Testis (tissue), 2 donors: Measurements from ENCODE around the gene RASGRF1.

Experiments
- CTCF ChIP-seq, 3 experiments: fragments of 450-650 bp in 2 of 3; fragments of 200-600 bp in 1 of 3; sonication (generic) in 1 of 3; IDR thresholded peaks; one replicate each; pipeline ENCODE4 v1.5.1; 2016 to 2019; ENCODE audit warnings: antibody characterized with exemption in 3 of 3, mild to moderate bottlenecking in 2 of 3, moderate library complexity in 1 of 3
- POLR2A ChIP-seq: fragments of 450-650 bp; IDR thresholded peaks from one replicate; pipeline ENCODE4 v1.6.1; 2017; ENCODE audit warnings: antibody characterized with exemption, mild to moderate bottlenecking, moderate library complexity

- TF ChIP-seq CTCF (IDR thresholded peaks at IDR 0.05) (no peak), POLR2A (no peak)
Measured at GRCh38 chr15:79122991-79123390, 32.4 kb upstream of the RASGRF1 start.
